MM.1S (cell line): ENCODE results near the gene NBEAL2.

Source experiments
- EZH2 ChIP-seq: fragments of 300-600 bp; sonication (generic); optimal IDR thresholded peaks from 2 replicates; pipeline ENCODE3; 2017; ENCODE audit warnings: low read depth, mild to moderate bottlenecking, antibody characterized with exemption, low read length, mixed read lengths
- EZH2phosphoT487 ChIP-seq: fragments of 300-600 bp; sonication (generic); IDR thresholded peaks from 2 replicates; pipeline ENCODE4 v1.6.1; 2018; ENCODE audit warnings: antibody characterized with exemption, low read length
- TF ChIP-seq, protein P1 (sequence below): fragments of 300-600 bp; sonication (generic); IDR thresholded peaks from 2 replicates; pipeline ENCODE4 v1.5.1; 2016; ENCODE audit warnings: antibody characterized with exemption, low read length, mixed read lengths

DNA sequence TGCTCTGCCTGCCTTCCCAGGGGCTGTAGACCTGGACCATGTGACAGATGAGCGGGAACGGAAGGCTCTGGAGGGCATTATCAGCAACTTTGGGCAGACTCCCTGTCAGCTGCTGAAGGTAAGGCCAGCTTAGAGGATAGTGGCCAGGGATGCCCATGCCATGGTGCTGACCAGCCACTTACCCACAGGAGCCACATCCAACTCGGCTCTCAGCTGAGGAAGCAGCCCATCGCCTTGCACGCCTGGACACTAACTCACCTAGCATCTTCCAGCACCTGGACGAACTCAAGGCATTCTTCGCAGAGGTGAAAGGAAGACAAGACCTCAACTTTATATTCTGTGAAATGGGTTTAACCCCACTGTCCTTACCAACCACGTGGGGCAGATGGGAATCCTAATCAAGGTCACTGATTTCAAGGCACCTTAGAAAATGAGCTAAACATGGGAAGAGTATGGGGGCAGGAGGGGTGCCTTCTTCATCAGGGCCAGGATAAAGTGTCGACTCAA is 26.7 kb downstream of the NBEAL2 start:
- TF ChIP-seq, protein P1, sequence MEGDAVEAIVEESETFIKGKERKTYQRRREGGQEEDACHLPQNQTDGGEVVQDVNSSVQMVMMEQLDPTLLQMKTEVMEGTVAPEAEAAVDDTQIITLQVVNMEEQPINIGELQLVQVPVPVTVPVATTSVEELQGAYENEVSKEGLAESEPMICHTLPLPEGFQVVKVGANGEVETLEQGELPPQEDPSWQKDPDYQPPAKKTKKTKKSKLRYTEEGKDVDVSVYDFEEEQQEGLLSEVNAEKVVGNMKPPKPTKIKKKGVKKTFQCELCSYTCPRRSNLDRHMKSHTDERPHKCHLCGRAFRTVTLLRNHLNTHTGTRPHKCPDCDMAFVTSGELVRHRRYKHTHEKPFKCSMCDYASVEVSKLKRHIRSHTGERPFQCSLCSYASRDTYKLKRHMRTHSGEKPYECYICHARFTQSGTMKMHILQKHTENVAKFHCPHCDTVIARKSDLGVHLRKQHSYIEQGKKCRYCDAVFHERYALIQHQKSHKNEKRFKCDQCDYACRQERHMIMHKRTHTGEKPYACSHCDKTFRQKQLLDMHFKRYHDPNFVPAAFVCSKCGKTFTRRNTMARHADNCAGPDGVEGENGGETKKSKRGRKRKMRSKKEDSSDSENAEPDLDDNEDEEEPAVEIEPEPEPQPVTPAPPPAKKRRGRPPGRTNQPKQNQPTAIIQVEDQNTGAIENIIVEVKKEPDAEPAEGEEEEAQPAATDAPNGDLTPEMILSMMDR, result no peak
- TF ChIP-seq EZH2 (no peak), EZH2phosphoT487 (no peak)
